Measurements from ENCODE around the gene NRG3. TPM values are rescaled to one million over a fixed set of nuclear protein-coding genes. Genes with fewer than 3 reads are reported as not detected.

Gene NRG3
- total and polyA plus RNA-seq, 9 donors = 0.04 to 4.5 (median 0.15) TPM; not detected in 2

DNA sequence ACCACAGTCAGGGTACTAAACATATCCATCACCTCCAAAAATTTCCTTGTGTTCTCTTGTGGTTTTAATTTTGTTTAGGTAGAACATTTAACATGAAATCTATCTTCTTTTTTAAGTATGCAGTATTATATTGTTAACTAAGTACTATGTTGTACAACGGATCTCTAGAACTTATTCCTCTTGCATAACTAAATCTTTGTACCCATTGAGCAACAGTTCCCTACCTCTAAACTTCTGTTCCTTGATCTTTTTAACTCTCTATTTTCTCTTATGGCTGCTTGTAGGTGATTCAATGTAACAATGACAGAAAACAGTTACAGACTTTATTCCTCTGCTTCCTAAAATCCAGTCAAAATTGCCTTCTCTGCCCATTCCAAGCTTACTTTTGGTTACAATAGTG is 9.9 kb downstream of the NRG3 start:
- 86 to 96% (median 88%) methylated on average over 1 of the region's 1 CpG for WGBS, 3 donors
- H3K9me3 ChIP-seq = no peaks in the 10 kb centered on the region
- H3K36me3 ChIP-seq = no peaks in the 10 kb centered on the region
- DNase-seq = no peak
- H3K27me3 ChIP-seq = no peaks in the 10 kb centered on the region
- no peaks in the 10 kb centered on the region for H3K4me1 ChIP-seq (ENCODE audit: insufficient read depth)
- H3K4me3 ChIP-seq = no peak overlapping the region
- intact Hi-C loops (cut with DNase I) = loop anchor here in 1 of 4 donors (5.0 kb wide), 1 partner anchor 217 kb away; no protein-coding TSS in a partner anchor
- no peak overlapping the region for H3K27ac ChIP-seq
- no peak for TF ChIP-seq POLR2A (IDR thresholded peaks at IDR 0.05)
- TF ChIP-seq EP300 (IDR thresholded peaks at IDR 0.05) = no peak
- TF ChIP-seq, protein P1, sequence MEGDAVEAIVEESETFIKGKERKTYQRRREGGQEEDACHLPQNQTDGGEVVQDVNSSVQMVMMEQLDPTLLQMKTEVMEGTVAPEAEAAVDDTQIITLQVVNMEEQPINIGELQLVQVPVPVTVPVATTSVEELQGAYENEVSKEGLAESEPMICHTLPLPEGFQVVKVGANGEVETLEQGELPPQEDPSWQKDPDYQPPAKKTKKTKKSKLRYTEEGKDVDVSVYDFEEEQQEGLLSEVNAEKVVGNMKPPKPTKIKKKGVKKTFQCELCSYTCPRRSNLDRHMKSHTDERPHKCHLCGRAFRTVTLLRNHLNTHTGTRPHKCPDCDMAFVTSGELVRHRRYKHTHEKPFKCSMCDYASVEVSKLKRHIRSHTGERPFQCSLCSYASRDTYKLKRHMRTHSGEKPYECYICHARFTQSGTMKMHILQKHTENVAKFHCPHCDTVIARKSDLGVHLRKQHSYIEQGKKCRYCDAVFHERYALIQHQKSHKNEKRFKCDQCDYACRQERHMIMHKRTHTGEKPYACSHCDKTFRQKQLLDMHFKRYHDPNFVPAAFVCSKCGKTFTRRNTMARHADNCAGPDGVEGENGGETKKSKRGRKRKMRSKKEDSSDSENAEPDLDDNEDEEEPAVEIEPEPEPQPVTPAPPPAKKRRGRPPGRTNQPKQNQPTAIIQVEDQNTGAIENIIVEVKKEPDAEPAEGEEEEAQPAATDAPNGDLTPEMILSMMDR (IDR thresholded peaks at IDR 0.05) = no peak

DNA sequence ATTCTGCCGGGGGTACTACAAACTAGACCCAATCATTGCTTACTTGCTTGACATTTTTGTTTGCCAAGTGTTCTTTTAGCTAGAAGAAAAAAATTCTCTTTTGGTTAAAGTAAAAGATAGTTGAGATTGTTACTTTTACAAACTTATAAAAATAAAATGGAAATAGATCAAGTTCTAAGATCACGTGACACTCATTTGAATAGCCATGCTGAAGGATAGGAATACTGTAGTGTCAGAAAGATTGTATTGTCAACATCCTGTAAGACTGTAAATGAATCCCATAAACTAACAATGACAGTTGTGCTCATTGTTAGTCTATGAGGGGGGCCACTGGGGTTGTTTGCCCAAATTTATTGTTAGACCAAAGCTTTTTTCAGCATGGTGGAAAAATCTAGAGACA is 10.5 kb downstream of the NRG3 start:
- intact Hi-C loops (cut with DNase I) = loop anchor here in 1 of 4 donors (5.0 kb wide), 1 partner anchor 217 kb away; no protein-coding TSS in a partner anchor
- 88 to 92% (median 90%) methylated on average over 2 of the region's 2 CpGs for WGBS, 3 donors

DNA sequence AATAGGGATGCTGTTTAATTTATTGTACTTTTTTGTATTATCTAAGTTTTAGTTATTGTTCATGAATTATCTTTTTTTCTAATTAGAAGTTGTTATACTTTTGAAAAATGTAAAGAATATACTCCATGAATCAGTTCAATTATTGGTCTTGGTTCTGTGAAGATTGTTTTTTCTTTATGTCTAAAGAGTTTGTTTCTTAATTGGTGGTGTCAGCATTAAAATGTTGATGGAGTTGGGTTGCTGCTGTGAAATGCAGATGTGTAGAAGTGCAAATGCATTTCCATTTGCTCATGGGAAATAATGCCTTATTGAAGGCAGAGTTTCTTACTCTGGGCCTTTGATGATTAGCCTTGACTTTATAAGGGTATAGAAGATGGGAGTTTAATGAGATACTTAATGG is 11.9 kb downstream of the NRG3 start:
- Histone ChIP-seq H3K4me3 (no peak overlapping the region), H3K9me3 (no peaks in the 10 kb centered on the region), H3K36me3 (no peaks in the 10 kb centered on the region), H3K4me1 (ENCODE audit: insufficient read depth) (no peaks in the 10 kb centered on the region), H3K27me3 (no peaks in the 10 kb centered on the region), H3K27ac (no peak overlapping the region)
- no peak for DNase-seq
- no peak for TF ChIP-seq POLR2A (IDR thresholded peaks at IDR 0.05)
- TF ChIP-seq EP300 (IDR thresholded peaks at IDR 0.05) = no peak
- TF ChIP-seq, protein P1 (IDR thresholded peaks at IDR 0.05) = no peak
- intact Hi-C loops (cut with DNase I) = loop anchor here in 1 of 4 donors (5.0 kb wide), 1 partner anchor 215 kb away; no protein-coding TSS in a partner anchor

More for the DNA sequence above, 10.5 kb downstream of the NRG3 start:
- DNase-seq = no peak
- Histone ChIP-seq H3K4me3 (no peak overlapping the region), H3K36me3 (no peaks in the 10 kb centered on the region), H3K27me3 (no peaks in the 10 kb centered on the region), H3K27ac (no peak overlapping the region), H3K9me3 (no peaks in the 10 kb centered on the region), H3K4me1 (ENCODE audit: insufficient read depth) (no peaks in the 10 kb centered on the region)
- TF ChIP-seq EP300 (IDR thresholded peaks at IDR 0.05) = no peak
- TF ChIP-seq, protein P1 (IDR thresholded peaks at IDR 0.05) = no peak
- TF ChIP-seq POLR2A (IDR thresholded peaks at IDR 0.05) = no peak

DNA sequence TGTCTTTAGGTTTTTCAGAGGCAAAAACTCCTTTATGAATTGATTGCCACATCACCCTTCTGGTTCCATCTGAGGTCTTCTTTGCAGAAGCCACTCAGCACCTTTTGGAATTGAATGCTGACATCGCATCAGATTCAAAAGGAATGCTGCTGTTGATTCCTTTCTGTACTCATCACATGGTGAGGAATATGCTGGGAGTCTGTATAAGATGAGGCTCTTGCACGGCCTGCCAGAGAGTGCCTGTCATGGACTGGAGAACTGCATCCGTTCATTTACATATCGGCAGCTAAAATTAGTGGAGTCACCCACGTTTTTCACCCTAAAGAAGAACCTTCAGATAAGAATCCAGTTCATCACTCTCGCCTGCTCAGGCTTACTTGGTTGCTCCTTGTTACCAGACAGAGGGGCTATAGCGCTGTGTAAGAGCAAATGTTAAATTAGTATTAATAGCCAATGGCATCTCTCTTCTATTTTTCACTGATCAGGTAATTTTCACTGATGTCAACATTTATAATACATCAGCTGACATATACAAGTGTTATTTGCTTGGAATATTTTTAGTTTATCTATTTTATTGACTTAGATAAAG is 14.3 kb downstream of the NRG3 start:
- intact Hi-C loops (cut with DNase I) = loop anchor here in 1 of 4 donors (5.0 kb wide), 1 partner anchor 213 kb away; no protein-coding TSS in a partner anchor

More for the DNA sequence above, 14.3 kb downstream of the NRG3 start:
- no peaks in the 10 kb centered on the region for H3K27me3 ChIP-seq
- H3K9me3 ChIP-seq = no peaks in the 10 kb centered on the region
- DNase-seq = no peak
- H3K36me3 ChIP-seq = no peaks in the 10 kb centered on the region
- TF ChIP-seq EP300 (IDR thresholded peaks at IDR 0.05) (no peak), POLR2A (IDR thresholded peaks at IDR 0.05) (no peak)
- TF ChIP-seq, protein P1 (IDR thresholded peaks at IDR 0.05) = no peak
- H3K4me3 ChIP-seq = no peak overlapping the region
- no peaks in the 10 kb centered on the region for H3K4me1 ChIP-seq (ENCODE audit: insufficient read depth)
- 67 to 73% (median 70%) methylated on average over 7 of the region's 7 CpGs for WGBS, 3 donors
- no peak overlapping the region for H3K27ac ChIP-seq

All from ovary (tissue), 9 donors.